Neuron (in vitro differentiated cells): ENCODE results near the gene HOXB1.
A peak's percentile ranks its signal among the peaks of the same experiment; 100 is the strongest.

Experiments
- H2AFZ ChIP-seq: one replicate; pipeline ENCODE4 v1.6.1; 2013; ENCODE audit warnings: low read depth, mild to moderate bottlenecking, inconsistent platforms, low read length, moderate library complexity
- H3K27me3 ChIP-seq: one replicate; pipeline ENCODE4 v1.6.1; 2013; ENCODE audit warnings: low read length; ENCODE audit not compliant: insufficient read depth
- H3K36me3 ChIP-seq: one replicate; pipeline ENCODE4 v1.6.1; 2013; ENCODE audit warnings: low read length; ENCODE audit not compliant: insufficient read depth
- H3K4me1 ChIP-seq: one replicate; pipeline ENCODE4 v1.6.1; 2013; ENCODE audit warnings: low read length; ENCODE audit not compliant: insufficient read depth
- H3K4me3 ChIP-seq: 2 replicates; pipeline ENCODE4 v1.5.1; 2013; ENCODE audit warnings: mild to moderate bottlenecking, low read length, moderate library complexity
- H3K9me3 ChIP-seq: one replicate; pipeline ENCODE4 v1.6.1; 2013; ENCODE audit warnings: low read length

HOXB1 gene

GRCh38 chr17:48530887-48531272 lies at the start of gene HOXB1:
Gene HOXB1, minus strand, starts transcription at chr17:48531011. Its CDS starts 107 bp downstream, at chr17:48530904.
- no peaks in the 10 kb centered on the region for H3K4me1 ChIP-seq
- H3K9me3 ChIP-seq = no peaks in the 10 kb centered on the region
- H3K4me3 ChIP-seq = no peak within 1 kb of the TSS
- peaks cover 74% of the 10 kb centered on the region for H3K27me3 ChIP-seq
- no peak within 1 kb of the TSS for H2AFZ ChIP-seq
- H3K36me3 ChIP-seq = no peaks in the 10 kb centered on the region

GRCh38 chr17:48579760-48580554 lies 49.1 kb upstream of the HOXB1 start:
- Histone ChIP-seq H3K4me1 (no peaks in the 10 kb centered on the region), H3K9me3 (peaks cover 2% of the 10 kb centered on the region), H3K36me3 (no peaks in the 10 kb centered on the region), H3K27me3 (peaks cover 91% of the 10 kb centered on the region), H3K4me3 (no peak overlapping the region), H2AFZ (no peak overlapping the region)

GRCh38 chr17:48579471-48579759 lies 48.6 kb upstream of the HOXB1 start:
- Histone ChIP-seq H3K27me3 (peaks cover 92% of the 10 kb centered on the region), H3K4me1 (no peaks in the 10 kb centered on the region), H3K9me3 (peaks cover 2% of the 10 kb centered on the region), H2AFZ (no peak overlapping the region), H3K4me3 (no peak overlapping the region), H3K36me3 (no peaks in the 10 kb centered on the region)

GRCh38 chr17:48578616-48579470 lies 48.0 kb upstream of the HOXB1 start:
- peaks cover 92% of the 10 kb centered on the region for H3K27me3 ChIP-seq
- H3K36me3 ChIP-seq = no peaks in the 10 kb centered on the region
- peak overlapping the region; percentile 36 for H3K4me3 ChIP-seq

GRCh38 chr17:48577946-48578615 lies 47.3 kb upstream of the HOXB1 start, which contains the start of gene HOXB4:
Gene HOXB4, minus strand, starts transcription at chr17:48578350. Its CDS starts 31 bp downstream, at chr17:48578319.
- Histone ChIP-seq H2AFZ (no peak within 1 kb of the TSS), H3K27me3 (peaks cover 92% of the 10 kb centered on the region), H3K4me1 (no peaks in the 10 kb centered on the region), H3K9me3 (no peaks in the 10 kb centered on the region), H3K36me3 (no peaks in the 10 kb centered on the region), H3K4me3 (peak within 1 kb of the TSS; percentile 36)

More at GRCh38 chr17:48578616-48579470, 48.0 kb upstream of the HOXB1 start:
- Histone ChIP-seq H3K9me3 (peaks cover 2% of the 10 kb centered on the region), H3K4me1 (no peaks in the 10 kb centered on the region), H2AFZ (no peak overlapping the region)

- no peaks in the 10 kb centered on the region for H3K9me3 ChIP-seq
- H2AFZ ChIP-seq = no peak overlapping the region
- H3K36me3 ChIP-seq = no peaks in the 10 kb centered on the region
- H3K4me1 ChIP-seq = no peaks in the 10 kb centered on the region
- H3K27me3 ChIP-seq = peaks cover 92% of the 10 kb centered on the region
- no peak overlapping the region for H3K4me3 ChIP-seq
These were observed 46.6 kb upstream of the HOXB1 start for GRCh38 chr17:48577330-48577945.

- Histone ChIP-seq H3K4me3 (no peak overlapping the region), H3K4me1 (no peaks in the 10 kb centered on the region), H3K27me3 (peaks cover 92% of the 10 kb centered on the region)
These were observed 45.9 kb upstream of the HOXB1 start for GRCh38 chr17:48576479-48577309.

GRCh38 chr17:48575673-48576478 lies 45.1 kb upstream of the HOXB1 start:
- H3K9me3 ChIP-seq = no peaks in the 10 kb centered on the region
- peaks cover 92% of the 10 kb centered on the region for H3K27me3 ChIP-seq
- H3K4me1 ChIP-seq = no peaks in the 10 kb centered on the region
- no peak overlapping the region for H3K4me3 ChIP-seq
- H3K36me3 ChIP-seq = no peaks in the 10 kb centered on the region
- H2AFZ ChIP-seq = no peak overlapping the region

More at GRCh38 chr17:48576479-48577309, 45.9 kb upstream of the HOXB1 start:
- Histone ChIP-seq H3K36me3 (no peaks in the 10 kb centered on the region), H3K9me3 (no peaks in the 10 kb centered on the region), H2AFZ (no peak overlapping the region)

GRCh38 chr17:48575066-48575582 lies 44.3 kb upstream of the HOXB1 start:
- Histone ChIP-seq H3K36me3 (no peaks in the 10 kb centered on the region), H3K4me1 (no peaks in the 10 kb centered on the region), H2AFZ (no peak overlapping the region), H3K27me3 (peaks cover 92% of the 10 kb centered on the region), H3K9me3 (no peaks in the 10 kb centered on the region), H3K4me3 (no peak overlapping the region)

GRCh38 chr17:48574505-48575065 lies 43.8 kb upstream of the HOXB1 start:
- no peak overlapping the region for H2AFZ ChIP-seq

GRCh38 chr17:48571826-48572417 lies 41.1 kb upstream of the HOXB1 start:
- Histone ChIP-seq H3K4me3 (no peak overlapping the region), H3K4me1 (no peaks in the 10 kb centered on the region), H2AFZ (no peak overlapping the region), H3K27me3 (peaks cover 98% of the 10 kb centered on the region), H3K9me3 (no peaks in the 10 kb centered on the region), H3K36me3 (no peaks in the 10 kb centered on the region)

More at GRCh38 chr17:48574505-48575065, 43.8 kb upstream of the HOXB1 start:
- H3K4me3 ChIP-seq = no peak overlapping the region
- no peaks in the 10 kb centered on the region for H3K36me3 ChIP-seq
- no peaks in the 10 kb centered on the region for H3K4me1 ChIP-seq
- peaks cover 92% of the 10 kb centered on the region for H3K27me3 ChIP-seq
- H3K9me3 ChIP-seq = no peaks in the 10 kb centered on the region
